ENCODE measurements around the gene MEIOSIN. TPM values are rescaled to one million over a fixed set of nuclear protein-coding genes. Genes with fewer than 3 reads are reported as not detected.

MEIOSIN gene
- total and polyA plus RNA-seq, 2 of the 4 experiments (the other 2 are of a cell fraction) = not detected

DNA sequence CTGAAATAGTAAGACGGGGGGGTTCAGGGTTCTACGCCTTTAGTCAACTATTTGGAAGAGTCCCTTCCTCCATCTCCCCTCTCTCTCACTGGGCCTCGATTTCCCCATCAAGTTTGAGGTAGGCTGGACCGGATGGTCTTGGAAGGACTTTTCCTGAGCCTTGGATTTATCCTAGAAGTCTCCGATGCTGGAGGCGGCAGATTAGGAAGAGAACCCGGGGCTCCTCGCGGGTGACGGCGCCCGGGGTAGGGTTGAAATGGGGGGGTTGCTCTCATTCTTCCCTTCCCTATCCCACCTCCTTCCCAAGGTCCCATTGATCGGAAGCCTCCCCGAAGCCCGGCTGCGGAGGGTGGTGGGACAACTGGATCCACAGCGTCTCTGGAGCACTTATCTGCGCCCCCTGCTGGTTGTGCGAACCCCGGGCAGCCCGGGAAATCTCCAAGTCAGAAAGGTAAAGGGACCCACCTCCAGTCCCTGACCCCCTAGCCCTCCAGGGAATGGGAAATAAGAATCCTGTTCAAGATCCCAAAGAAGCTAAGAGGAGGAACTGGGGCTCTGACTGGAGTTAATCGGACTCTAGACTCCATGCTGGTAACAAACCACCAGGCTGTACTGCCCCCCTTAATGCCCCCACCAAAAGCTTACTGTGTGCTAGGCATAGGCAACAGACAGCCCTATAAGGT is 40.0 kb upstream of the MEIOSIN start:
- Histone ChIP-seq H3K27ac (ENCODE audit: insufficient read depth, low read length) (peak overlapping the region; percentile 54), H3K18ac (ENCODE audit: low read depth, low read length) (no peak overlapping the region), H2BK15ac (ENCODE audit: low read depth, low read length) (no peak overlapping the region), H3K4me3 (ENCODE audit: insufficient read depth, low read depth, low read length) (peak overlapping the region; percentile 89), H3K4ac (ENCODE audit: low read depth, low read length) (peak overlapping the region; percentile 52; the same call in 1 of the 2 replicates), H3K4me1 (ENCODE audit: control insufficient read depth, insufficient read depth, low read length) (peaks cover 4% of the 10 kb centered on the region), H3K79me1 (ENCODE audit: low read depth in 1 of 2, low read length in 2 of 2) (peaks cover 16 to 33% of the 10 kb centered on the region in 2 experiments), H2AK9ac (replicated peaks; ENCODE audit: low read depth, low read length, poor library complexity) (peak overlapping the region; percentile 83), H2BK5ac (ENCODE audit: low read depth, low read length, poor library complexity, severe bottlenecking) (peak overlapping the region; percentile 12), H3K23ac (ENCODE audit: low read depth, low read length) (peak overlapping the region; percentile 94; the same call in 1 of the 2 replicates), H2AK5ac (ENCODE audit: low read depth, low read length) (no peak overlapping the region), H4K91ac (ENCODE audit: insufficient read depth, low read depth, low read length) (no peak overlapping the region), H3K4me2 (ENCODE audit: low read depth, low read length) (peak overlapping the region; percentile 95), H3K14ac (replicated peaks; ENCODE audit: low read depth, low read length) (peak overlapping the region; percentile 80), H4K5ac (ENCODE audit: low read depth, low read length) (peak overlapping the region; percentile 4; the same call in 1 of the 2 replicates), H2AFZ (replicated peaks; ENCODE audit: low read length, poor library complexity) (peak overlapping the region; percentile 94), H3K36me3 (ENCODE audit: control insufficient read depth, insufficient read depth, low read length) (peaks cover 7% of the 10 kb centered on the region), H4K8ac (ENCODE audit: low read depth in 2 of 2, low read length in 2 of 2) (peak overlapping the region in 1 of 2 experiments; percentile 39; a peak in 2 of 4 replicates), H3K27me3 (ENCODE audit: control insufficient read depth, insufficient read depth, low read length) (no peaks in the 10 kb centered on the region), H4K20me1 (ENCODE audit: insufficient read depth, low read length) (peaks cover 7% of the 10 kb centered on the region; the same call in 1 of the 2 replicates), H3K9me3 (ENCODE audit: control insufficient read depth, insufficient read depth, low read length) (no peaks in the 10 kb centered on the region), H2BK120ac (ENCODE audit: low read depth, low read length) (no peak overlapping the region), H3K9me1 (ENCODE audit: insufficient read depth, low read length) (peaks cover 4% of the 10 kb centered on the region; the same call in 1 of the 2 replicates), H2BK20ac (ENCODE audit: low read depth, low read length) (no peak overlapping the region), H3K9ac (ENCODE audit: low read depth, low read length) (peak overlapping the region; percentile 66), H3K56ac (ENCODE audit: extremely low read depth, insufficient read depth, low read length) (peak overlapping the region; percentile 27; the same call in 1 of the 2 replicates)
- ChIA-PET CTCF (interaction anchor here (0.5 to 2.1 kb wide), 11 partner anchors 12 to 254 kb away, joined by 3 to 10 read pairs (median 4); no protein-coding TSS in a partner anchor), POLR2A (ENCODE audit: unreplicated experiment) (interaction anchor here (0.5 to 1.4 kb wide), 3 partner anchors 17 to 157 kb away, joined by 3 to 6 read pairs (median 4); partner anchors contain the start of gene SIX5)
- intact Hi-C loops (cut with micrococcal nuclease) = loop anchor here (2.0 to 5.0 kb wide), 2 partner anchors 76 to 186 kb away; partner anchors contain the start of genes SIX5 and VASP
- WGBS, 2 experiments (ENCODE audit: extremely low coverage in 2 of 2, insufficient read length in 1 of 2) = no CpG with 5 or more reads among the region's 22 CpGs
- in situ Hi-C loops (cut with MboI; ENCODE audit: low sequenced_read_pairs) = no loop called here
- dilution Hi-C loops (cut with HindIII; ENCODE audit: low sequenced_read_pairs, unreplicated experiment) = no loop called here
- ATAC-seq (ENCODE audit: low read depth) (peak; percentile 8; the same call in 1 of the 2 replicates), DNase-seq (peak; percentile 57)
- TSS peak; percentile 73 for BruUV-seq (replicated peaks)
- TF ChIP-seq, protein P1, sequence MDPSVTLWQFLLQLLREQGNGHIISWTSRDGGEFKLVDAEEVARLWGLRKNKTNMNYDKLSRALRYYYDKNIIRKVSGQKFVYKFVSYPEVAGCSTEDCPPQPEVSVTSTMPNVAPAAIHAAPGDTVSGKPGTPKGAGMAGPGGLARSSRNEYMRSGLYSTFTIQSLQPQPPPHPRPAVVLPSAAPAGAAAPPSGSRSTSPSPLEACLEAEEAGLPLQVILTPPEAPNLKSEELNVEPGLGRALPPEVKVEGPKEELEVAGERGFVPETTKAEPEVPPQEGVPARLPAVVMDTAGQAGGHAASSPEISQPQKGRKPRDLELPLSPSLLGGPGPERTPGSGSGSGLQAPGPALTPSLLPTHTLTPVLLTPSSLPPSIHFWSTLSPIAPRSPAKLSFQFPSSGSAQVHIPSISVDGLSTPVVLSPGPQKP (IDR thresholded peaks at IDR 0.05; ENCODE audit: borderline replicate concordance, low read depth, low read length) = no peak
- no peak for TF ChIP-seq POLR2A (IDR thresholded peaks at IDR 0.05; ENCODE audit: low read depth, low read length)
- no peak for TF ChIP-seq RFX5 (IDR thresholded peaks at IDR 0.05; ENCODE audit: low read depth, low read length)
- peak; percentile 55 for TF ChIP-seq RAD21 (IDR thresholded peaks at IDR 0.05; ENCODE audit: low read length)
- no peak for TF ChIP-seq MAFK (IDR thresholded peaks at IDR 0.05; ENCODE audit: low read depth, low read length)
- TF ChIP-seq CEBPB (IDR thresholded peaks at IDR 0.05; ENCODE audit: low read depth, low read length) = no peak
- no peak for TF ChIP-seq RCOR1 (IDR thresholded peaks at IDR 0.05; ENCODE audit: insufficient replicate concordance, low read length)
- TF ChIP-seq SMC3 (IDR thresholded peaks at IDR 0.05; ENCODE audit: low read depth, low read length) = peak; percentile 59
- no peak for TF ChIP-seq MXI1 (IDR thresholded peaks at IDR 0.05; ENCODE audit: borderline replicate concordance, low read depth, low read length)
- TF ChIP-seq MAZ (IDR thresholded peaks at IDR 0.05; ENCODE audit: borderline replicate concordance, low read depth, low read length) = peak; percentile 40; the same call in 1 of the 2 replicates
- no peak for TF ChIP-seq FOS (IDR thresholded peaks at IDR 0.05; ENCODE audit: low read depth, low read length)
- TF ChIP-seq, protein P2, sequence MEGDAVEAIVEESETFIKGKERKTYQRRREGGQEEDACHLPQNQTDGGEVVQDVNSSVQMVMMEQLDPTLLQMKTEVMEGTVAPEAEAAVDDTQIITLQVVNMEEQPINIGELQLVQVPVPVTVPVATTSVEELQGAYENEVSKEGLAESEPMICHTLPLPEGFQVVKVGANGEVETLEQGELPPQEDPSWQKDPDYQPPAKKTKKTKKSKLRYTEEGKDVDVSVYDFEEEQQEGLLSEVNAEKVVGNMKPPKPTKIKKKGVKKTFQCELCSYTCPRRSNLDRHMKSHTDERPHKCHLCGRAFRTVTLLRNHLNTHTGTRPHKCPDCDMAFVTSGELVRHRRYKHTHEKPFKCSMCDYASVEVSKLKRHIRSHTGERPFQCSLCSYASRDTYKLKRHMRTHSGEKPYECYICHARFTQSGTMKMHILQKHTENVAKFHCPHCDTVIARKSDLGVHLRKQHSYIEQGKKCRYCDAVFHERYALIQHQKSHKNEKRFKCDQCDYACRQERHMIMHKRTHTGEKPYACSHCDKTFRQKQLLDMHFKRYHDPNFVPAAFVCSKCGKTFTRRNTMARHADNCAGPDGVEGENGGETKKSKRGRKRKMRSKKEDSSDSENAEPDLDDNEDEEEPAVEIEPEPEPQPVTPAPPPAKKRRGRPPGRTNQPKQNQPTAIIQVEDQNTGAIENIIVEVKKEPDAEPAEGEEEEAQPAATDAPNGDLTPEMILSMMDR (conservative IDR thresholded peaks at IDR 0.05; ENCODE audit: low read depth, low read length) = peak; percentile 84
- TF ChIP-seq, protein P3, sequence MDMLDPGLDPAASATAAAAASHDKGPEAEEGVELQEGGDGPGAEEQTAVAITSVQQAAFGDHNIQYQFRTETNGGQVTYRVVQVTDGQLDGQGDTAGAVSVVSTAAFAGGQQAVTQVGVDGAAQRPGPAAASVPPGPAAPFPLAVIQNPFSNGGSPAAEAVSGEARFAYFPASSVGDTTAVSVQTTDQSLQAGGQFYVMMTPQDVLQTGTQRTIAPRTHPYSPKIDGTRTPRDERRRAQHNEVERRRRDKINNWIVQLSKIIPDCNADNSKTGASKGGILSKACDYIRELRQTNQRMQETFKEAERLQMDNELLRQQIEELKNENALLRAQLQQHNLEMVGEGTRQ (IDR thresholded peaks at IDR 0.05; ENCODE audit: low read depth, low read length) = no peak
- TF ChIP-seq CHD1 (IDR thresholded peaks at IDR 0.05; ENCODE audit: low read depth, low read length) = no peak
